ENCODE measurements around the gene C12orf43. TPM values are rescaled to one million over a fixed set of nuclear protein-coding genes. Genes with fewer than 3 reads are reported as not detected.

C12orf43 gene
- total RNA-seq, 1 donor from 2014 or later, result 12.3 TPM

DNA sequence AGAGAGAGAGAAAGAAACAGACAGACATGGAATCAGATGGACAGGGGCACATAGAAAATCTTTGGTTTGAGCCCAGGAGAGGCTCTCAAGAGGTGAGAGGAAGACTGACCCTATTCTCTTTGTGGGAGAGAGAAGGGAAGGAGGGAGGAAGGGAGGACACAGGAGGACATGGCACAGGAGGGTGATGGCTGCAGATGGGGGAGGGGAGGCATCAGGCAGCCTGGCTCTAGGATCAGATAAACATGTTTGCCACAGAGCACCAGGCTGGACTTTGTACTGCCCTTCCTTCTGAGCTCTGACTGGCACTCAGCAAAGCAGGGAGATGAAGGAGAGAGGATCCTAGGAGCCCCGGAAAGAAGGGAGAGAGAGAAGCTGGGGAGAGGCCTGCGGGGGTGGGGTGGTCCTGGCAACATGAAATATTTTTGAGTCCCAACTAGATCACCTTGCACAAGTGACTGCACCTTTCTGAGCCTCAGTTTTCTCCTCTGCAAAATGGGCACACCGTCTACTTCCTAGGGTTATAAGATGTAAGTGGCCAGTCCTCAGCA is 31.9 kb downstream of the C12orf43 start:
- intact Hi-C loops (cut with DNase I), result no loop called here

DNA sequence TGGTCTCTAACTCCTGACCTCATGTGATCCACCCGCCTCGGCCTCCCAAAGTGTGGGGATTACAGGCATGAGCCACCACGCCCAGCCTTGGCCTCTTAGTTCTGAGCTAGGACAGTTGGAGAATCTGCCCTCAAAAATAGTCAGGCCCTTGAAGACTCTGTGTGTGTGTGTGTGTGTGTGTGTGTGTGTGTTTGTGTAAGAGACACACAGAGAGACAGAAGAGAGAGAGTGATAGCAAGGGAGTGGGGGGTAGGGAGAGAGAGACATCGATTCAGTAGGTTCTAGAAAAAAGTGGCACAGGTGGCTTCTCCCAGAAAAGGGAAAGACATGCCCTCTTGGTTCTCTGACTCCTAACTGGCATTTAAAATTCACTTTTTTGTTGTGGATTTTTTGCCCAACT is 32.5 kb downstream of the C12orf43 start:
- H3K27ac ChIP-seq, result no peak overlapping the region
- H3K4me3 ChIP-seq, result no peak overlapping the region
- intact Hi-C loops (cut with DNase I), result no loop called here
- TF ChIP-seq, protein P1, sequence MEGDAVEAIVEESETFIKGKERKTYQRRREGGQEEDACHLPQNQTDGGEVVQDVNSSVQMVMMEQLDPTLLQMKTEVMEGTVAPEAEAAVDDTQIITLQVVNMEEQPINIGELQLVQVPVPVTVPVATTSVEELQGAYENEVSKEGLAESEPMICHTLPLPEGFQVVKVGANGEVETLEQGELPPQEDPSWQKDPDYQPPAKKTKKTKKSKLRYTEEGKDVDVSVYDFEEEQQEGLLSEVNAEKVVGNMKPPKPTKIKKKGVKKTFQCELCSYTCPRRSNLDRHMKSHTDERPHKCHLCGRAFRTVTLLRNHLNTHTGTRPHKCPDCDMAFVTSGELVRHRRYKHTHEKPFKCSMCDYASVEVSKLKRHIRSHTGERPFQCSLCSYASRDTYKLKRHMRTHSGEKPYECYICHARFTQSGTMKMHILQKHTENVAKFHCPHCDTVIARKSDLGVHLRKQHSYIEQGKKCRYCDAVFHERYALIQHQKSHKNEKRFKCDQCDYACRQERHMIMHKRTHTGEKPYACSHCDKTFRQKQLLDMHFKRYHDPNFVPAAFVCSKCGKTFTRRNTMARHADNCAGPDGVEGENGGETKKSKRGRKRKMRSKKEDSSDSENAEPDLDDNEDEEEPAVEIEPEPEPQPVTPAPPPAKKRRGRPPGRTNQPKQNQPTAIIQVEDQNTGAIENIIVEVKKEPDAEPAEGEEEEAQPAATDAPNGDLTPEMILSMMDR (IDR thresholded peaks at IDR 0.05), result no peak
- H3K9me3 ChIP-seq, result no peaks in the 10 kb centered on the region
- H3K36me3 ChIP-seq, result no peaks in the 10 kb centered on the region
- DNase-seq (no peak), ATAC-seq (no peak)
- H3K27me3 ChIP-seq (ENCODE audit: low read depth), result no peaks in the 10 kb centered on the region
- H3K4me1 ChIP-seq, result no peaks in the 10 kb centered on the region

More for the DNA sequence above, 31.9 kb downstream of the C12orf43 start:
- ATAC-seq, result no peak
- Histone ChIP-seq H3K36me3 (no peaks in the 10 kb centered on the region), H3K27me3 (ENCODE audit: low read depth) (no peaks in the 10 kb centered on the region), H3K4me3 (no peak overlapping the region), H3K9me3 (no peaks in the 10 kb centered on the region), H3K27ac (no peak overlapping the region), H3K4me1 (no peaks in the 10 kb centered on the region)
- TF ChIP-seq, protein P1 (IDR thresholded peaks at IDR 0.05), result no peak
- DNase-seq, result no peak

DNA sequence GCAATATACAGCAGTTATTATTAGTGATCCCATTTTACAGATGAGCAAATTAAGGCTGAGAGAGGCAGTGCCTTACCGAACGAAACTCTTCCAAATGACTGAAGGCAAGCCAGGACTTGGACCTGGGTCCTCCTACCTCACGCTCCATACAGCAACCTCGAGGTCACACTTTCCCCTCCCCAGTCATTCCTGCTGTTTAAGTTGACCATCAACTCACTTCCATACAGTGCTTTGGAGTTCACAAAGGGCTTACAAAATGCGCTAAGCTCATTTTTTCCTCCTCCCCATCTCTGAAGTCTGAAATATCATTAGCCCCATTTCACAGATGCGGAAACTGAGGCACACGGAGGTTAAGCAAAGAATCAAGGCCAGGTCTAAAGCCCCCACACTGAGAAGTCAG is 33.6 kb downstream of the C12orf43 start:
- no peak for ATAC-seq
- intact Hi-C loops (cut with DNase I), result no loop called here
- no peak overlapping the region for H3K27ac ChIP-seq
- DNase-seq, result no peak
- TF ChIP-seq, protein P1 (IDR thresholded peaks at IDR 0.05), result no peak
- H3K4me1 ChIP-seq, result no peaks in the 10 kb centered on the region
- no peaks in the 10 kb centered on the region for H3K9me3 ChIP-seq
- no peak overlapping the region for H3K4me3 ChIP-seq
- no peaks in the 10 kb centered on the region for H3K36me3 ChIP-seq
- H3K27me3 ChIP-seq (ENCODE audit: low read depth), result no peaks in the 10 kb centered on the region

DNA sequence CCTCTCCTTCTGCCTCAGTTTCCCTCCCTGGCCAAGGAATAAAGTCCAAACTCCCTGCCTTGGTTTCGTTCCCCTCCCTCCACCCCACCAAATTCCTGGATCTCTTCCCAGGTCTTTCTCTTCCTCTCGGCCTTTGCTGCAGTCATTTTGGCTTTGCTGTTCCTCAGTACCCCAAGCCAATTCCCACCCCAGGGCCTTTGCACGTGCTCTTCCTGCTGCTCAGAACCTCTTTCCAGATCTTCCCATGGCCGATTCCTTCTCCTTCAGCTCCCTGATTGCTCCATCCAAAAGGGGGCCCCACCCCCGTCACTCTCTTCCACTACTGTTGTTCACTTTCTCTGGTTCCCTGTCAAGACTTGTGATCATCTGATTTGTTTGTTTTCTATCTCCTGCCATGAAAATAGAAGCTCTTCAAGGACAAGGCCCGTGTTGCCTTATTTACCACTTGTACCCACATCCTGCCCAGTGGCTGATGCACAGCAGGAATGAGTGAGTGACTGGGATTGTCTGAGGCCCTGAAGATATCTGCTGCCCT is 34.8 kb downstream of the C12orf43 start:
- no peak overlapping the region for H3K27ac ChIP-seq
- ATAC-seq, result no peak
- no peaks in the 10 kb centered on the region for H3K9me3 ChIP-seq

DNA sequence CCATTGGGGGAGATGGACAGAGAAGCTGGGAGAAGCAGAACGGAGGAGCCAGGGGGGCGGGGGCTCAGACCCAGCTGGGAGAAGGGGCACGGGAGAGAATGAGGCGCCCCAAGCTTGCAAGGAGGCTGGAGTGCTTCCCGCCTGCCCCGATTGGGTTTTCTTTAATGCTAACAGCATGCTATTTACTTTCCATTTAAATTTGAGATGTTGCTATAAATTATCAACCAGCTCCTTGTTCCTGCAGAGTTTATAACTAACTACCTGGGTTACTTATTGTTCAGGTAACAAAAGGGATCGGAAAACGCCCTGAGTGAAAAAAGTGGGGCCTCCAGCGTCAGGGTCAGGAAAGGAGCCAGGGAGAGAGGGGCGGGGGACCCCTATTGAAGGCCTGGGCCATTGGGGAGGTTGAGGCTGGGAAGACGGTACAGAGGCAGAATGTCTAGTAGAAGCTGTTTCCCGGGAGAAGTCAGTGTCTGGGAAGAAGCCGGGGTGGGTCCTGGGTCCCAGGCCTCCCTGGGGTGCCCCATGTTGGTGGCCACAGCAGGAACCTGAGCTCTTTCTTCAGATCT is 35.4 kb downstream of the C12orf43 start:
- H3K27ac ChIP-seq, result no peak overlapping the region

More for the DNA sequence above, 34.8 kb downstream of the C12orf43 start:
- Histone ChIP-seq H3K27me3 (ENCODE audit: low read depth) (no peaks in the 10 kb centered on the region), H3K36me3 (no peaks in the 10 kb centered on the region), H3K4me3 (no peak overlapping the region), H3K4me1 (no peaks in the 10 kb centered on the region)
- intact Hi-C loops (cut with DNase I), result no loop called here
- TF ChIP-seq, protein P1 (IDR thresholded peaks at IDR 0.05), result no peak
- DNase-seq, result no peak

More for the DNA sequence above, 35.4 kb downstream of the C12orf43 start:
- no peaks in the 10 kb centered on the region for H3K4me1 ChIP-seq
- intact Hi-C loops (cut with DNase I), result no loop called here
- H3K36me3 ChIP-seq, result no peaks in the 10 kb centered on the region
- TF ChIP-seq, protein P1 (IDR thresholded peaks at IDR 0.05), result no peak
- H3K27me3 ChIP-seq (ENCODE audit: low read depth), result no peaks in the 10 kb centered on the region
- ATAC-seq (no peak), DNase-seq (no peak)
- no peaks in the 10 kb centered on the region for H3K9me3 ChIP-seq
- H3K4me3 ChIP-seq, result no peak overlapping the region

Measured in lower lobe of right lung (tissue), 2 donors.